Measurements from ENCODE around the gene NBPF1.
"Not testable (repeated sequence)": the region's sequence is repeated elsewhere in the genome, so short reads cannot be mapped to it uniquely, and the experiment has no call there.

Gene NBPF1

GRCh38 chr1:16545682-16546095, 67.7 kb downstream of the NBPF1 start:
- DNase-seq (ENCODE audit: low read depth in 2 of 2): not testable (repeated sequence)

- DNase-seq (ENCODE audit: low read depth in 2 of 2): not testable (repeated sequence)
Observed at GRCh38 chr1:16540421-16540893, 72.9 kb downstream of the NBPF1 start.

- DNase-seq (ENCODE audit: low read depth in 2 of 2): not testable (repeated sequence)
Observed at GRCh38 chr1:16537528-16537927, 75.8 kb downstream of the NBPF1 start.

- DNase-seq (ENCODE audit: low read depth in 2 of 2): not testable (repeated sequence)
Observed at GRCh38 chr1:16536796-16537195, 76.6 kb downstream of the NBPF1 start.

GRCh38 chr1:16535898-16536297, 77.5 kb downstream of the NBPF1 start:
- DNase-seq (ENCODE audit: low read depth in 2 of 2): not testable (repeated sequence)

- not testable (repeated sequence) for DNase-seq (ENCODE audit: low read depth in 2 of 2)
Observed at GRCh38 chr1:16535487-16535886, 77.9 kb downstream of the NBPF1 start.

- peak in 1 of 2 donors; percentile 27 for DNase-seq (ENCODE audit: low read depth in 2 of 2)
Observed at GRCh38 chr1:16534829-16535456, 78.4 kb downstream of the NBPF1 start.

- peak in 1 of 2 donors; percentile 7 for DNase-seq (ENCODE audit: low read depth in 2 of 2)
Observed at GRCh38 chr1:16534239-16534828, 79.0 kb downstream of the NBPF1 start.

GRCh38 chr1:16532235-16532991, 81.0 kb downstream of the NBPF1 start:
- DNase-seq (ENCODE audit: low read depth in 2 of 2): not testable (repeated sequence)

- not testable (repeated sequence) for DNase-seq (ENCODE audit: low read depth in 2 of 2)
Observed at GRCh38 chr1:16528338-16528737, 85.0 kb downstream of the NBPF1 start.

- DNase-seq (ENCODE audit: low read depth in 2 of 2): not testable (repeated sequence)
Observed at GRCh38 chr1:16525769-16526168, 87.6 kb downstream of the NBPF1 start.

GRCh38 chr1:16521679-16522078, 91.7 kb downstream of the NBPF1 start:
- not testable (repeated sequence) for DNase-seq (ENCODE audit: low read depth in 2 of 2)

GRCh38 chr1:16521288-16521583, 92.1 kb downstream of the NBPF1 start:
- DNase-seq (ENCODE audit: low read depth in 2 of 2): no peak

GRCh38 chr1:16520435-16521287, 92.7 kb downstream of the NBPF1 start:
- not testable (repeated sequence) for DNase-seq (ENCODE audit: low read depth in 2 of 2)

GRCh38 chr1:16519255-16519951, 94.0 kb downstream of the NBPF1 start:
- DNase-seq (ENCODE audit: low read depth in 2 of 2): not testable (repeated sequence)

GRCh38 chr1:16518913-16519254, 94.5 kb downstream of the NBPF1 start:
- not testable (repeated sequence) for DNase-seq (ENCODE audit: low read depth in 2 of 2)

- not testable (repeated sequence) for DNase-seq (ENCODE audit: low read depth in 2 of 2)
Observed at GRCh38 chr1:16516694-16517410, 96.5 kb downstream of the NBPF1 start.

GRCh38 chr1:16514107-16515055, 99.0 kb downstream of the NBPF1 start, which contains the start of gene RNU1-1:
RNU1-1 (minus strand) TSS chr1:16514285.
- peak; percentile 56 to 61 for DNase-seq (ENCODE audit: low read depth in 2 of 2)

- DNase-seq (ENCODE audit: low read depth in 2 of 2): peak; percentile 34 to 43
Observed at GRCh38 chr1:16513412-16514106, 99.8 kb downstream of the NBPF1 start.

Data from stimulated activated CD4-positive, alpha-beta T cell treated with anti-CD3 and anti-CD28 coated beads, Interleukin-1b, Interleukin-23, amount 100 ng/mL, for 4 hours (primary cell).